Heart left ventricle (tissue), 13 donors: ENCODE measurements around the gene LRP1B.

Experiments
- CTCF ChIP-seq, 12 donors: fragments of 200-600 bp; sonication (generic) in 4 of 12; IDR thresholded peaks; one replicate each; pipeline versions ENCODE4 v1.5.0 to v1.8.0; 2018 to 2022; ENCODE audit warnings: antibody characterized with exemption in 12 of 12, mild to moderate bottlenecking in 5 of 12
- POLR2A ChIP-seq, 2 donors: fragments of 450-650 bp; IDR thresholded peaks; one replicate each; pipeline ENCODE4 v1.6.1; 2017; ENCODE audit warnings: antibody characterized with exemption in 2 of 2, mild to moderate bottlenecking in 2 of 2, moderate library complexity in 2 of 2
- donor health status: ischemic (EF 13 %, LVEDD 7.1; RV severe dilation, severe dysfunction).
- donor health status: DM: no; HTN: yes; CAD: no.
- donor health status: DM: no; HTN: no; CAD: no.
- donor health status: ischemic (EF 25% LVEDD 6.9; RV normal size, moderate dysfunction).
- donor health status: ischemic (EF 25% LVEDD 5.7; RV mildly dilated, moderate dysfunction).
- donor health status: ischemic (EF 35%, LVEDD 5.7; RV mildly dilated, moderate dysfunction).
- donor health status: nonischemic (EF 11% LVEDD 7.7; RV severe dilation, severe dysfunction).
- donor health status: DM: yes; HTN: yes; CAD: no.
- donor health status: PGD.
- donor health status: ischemic (EF 29% LVEDD 5.4; RV normal size, mild dysfunction).
- donor health status: nonischemic (EF 23%, LVEDD 6.1; RV moderate dilation, normal function).

GRCh38 chr2:141557329-141558095 lies 573.3 kb downstream of the LRP1B start:
- TF ChIP-seq POLR2A (IDR thresholded peaks at IDR 0.05) (no peak), CTCF (IDR thresholded peaks at IDR 0.05) (no peak)
